Left renal pelvis (tissue), 4 donors: ENCODE measurements around the gene TRAPPC6A. TPM values are rescaled to one million over a fixed set of nuclear protein-coding genes. Genes with fewer than 3 reads are reported as not detected.
"Not testable (repeated sequence)": the region's sequence is repeated elsewhere in the genome, so short reads cannot be mapped to it uniquely, and the experiment has no call there.

ENCODE experiments used
- DNase-seq, 4 donors: peaks; one replicate each; pipeline ENCODE4 v3.0.0-alpha.2; 2013; ENCODE audit warnings: low read depth in 4 of 4, low spot score in 3 of 4
- polyA plus RNA-seq, 4 donors: library from polyadenylated mRNA; unstranded; fragments of 120-200 nt; gene quantifications; one replicate each; pipeline ENCODE4 v1.2.1, GENCODE V29; 2013; ENCODE audit not compliant: insufficient read length in 4 of 4

TRAPPC6A gene
- polyA plus RNA-seq, 4 donors: 11.6 to 48.6 (median 30.8) TPM

- no peak for DNase-seq
Observed at GRCh38 chr19:45133661-45134060, 44.4 kb downstream of the TRAPPC6A start.

GRCh38 chr19:45130888-45131615 lies 47.0 kb downstream of the TRAPPC6A start:
- DNase-seq: no peak

- DNase-seq: no peak
Observed at GRCh38 chr19:45130236-45130635, 47.8 kb downstream of the TRAPPC6A start.

- no peak for DNase-seq
Observed at GRCh38 chr19:45128806-45129205, 49.2 kb downstream of the TRAPPC6A start.

- DNase-seq: no peak
Observed at GRCh38 chr19:45128146-45128545, 49.9 kb downstream of the TRAPPC6A start.

- no peak for DNase-seq
Observed at GRCh38 chr19:45126654-45127053, 51.4 kb downstream of the TRAPPC6A start.

- DNase-seq: peak in 1 of 4 donors; percentile 27
Observed at GRCh38 chr19:45125975-45126493, 52.0 kb downstream of the TRAPPC6A start.

- no peak for DNase-seq
Observed at GRCh38 chr19:45125360-45125759, 52.7 kb downstream of the TRAPPC6A start.

- no peak for DNase-seq
Observed at GRCh38 chr19:45124021-45124420, 54.0 kb downstream of the TRAPPC6A start.

- peak in 1 of 4 donors; percentile 24 for DNase-seq
Observed at GRCh38 chr19:45123440-45123850, 54.6 kb downstream of the TRAPPC6A start.

- no peak for DNase-seq
Observed at GRCh38 chr19:45122832-45123231, 55.2 kb downstream of the TRAPPC6A start.

- DNase-seq: no peak
Observed at GRCh38 chr19:45121827-45122345, 56.2 kb downstream of the TRAPPC6A start.

GRCh38 chr19:45119582-45119981 lies 58.5 kb downstream of the TRAPPC6A start:
- no peak for DNase-seq

GRCh38 chr19:45118591-45119355 lies 59.3 kb downstream of the TRAPPC6A start:
- not testable (repeated sequence) for DNase-seq

- DNase-seq: no peak
Observed at GRCh38 chr19:45118106-45118505, 59.9 kb downstream of the TRAPPC6A start.

GRCh38 chr19:45117671-45118070 lies 60.4 kb downstream of the TRAPPC6A start:
- no peak for DNase-seq

- DNase-seq: no peak
Observed at GRCh38 chr19:45117167-45117594, 60.9 kb downstream of the TRAPPC6A start.

GRCh38 chr19:45115809-45116615 lies 62.0 kb downstream of the TRAPPC6A start:
- DNase-seq: no peak

GRCh38 chr19:45114116-45114515 lies 63.9 kb downstream of the TRAPPC6A start:
- no peak for DNase-seq

- no peak for DNase-seq
Observed at GRCh38 chr19:45113628-45114027, 64.4 kb downstream of the TRAPPC6A start.
